Chondrocyte (in vitro differentiated cells): Measurements from ENCODE around the gene ECE1. TPM values are rescaled to one million over a fixed set of nuclear protein-coding genes. Genes with fewer than 3 reads are reported as not detected.
"Not testable (repeated sequence)": the region's sequence is repeated elsewhere in the genome, so short reads cannot be mapped to it uniquely, and the experiment has no call there.

Source experiments
- DNase-seq: peaks from one replicate; pipeline ENCODE4 v3.0.0; 2021; ENCODE audit warnings: mixed read lengths, low spot score
- H3K27ac Mint-ChIP-seq: one replicate; pipeline ENCODE4 v1.8.0; 2021; ENCODE audit warnings: mild to moderate bottlenecking, moderate library complexity, mixed read lengths; ENCODE audit not compliant: unreplicated experiment
- H3K27me3 Mint-ChIP-seq: 2 replicates; pipeline ENCODE4 v1.8.0; 2021; ENCODE audit warnings: low read depth, mixed read lengths
- H3K36me3 Mint-ChIP-seq: 2 replicates; pipeline ENCODE4 v1.8.0; 2021; ENCODE audit warnings: low read depth, mixed read lengths
- H3K4me1 Mint-ChIP-seq: 2 replicates; pipeline ENCODE4 v1.8.0; 2021; ENCODE audit warnings: low read depth, mild to moderate bottlenecking, mixed read lengths
- H3K4me3 Mint-ChIP-seq: one replicate; pipeline ENCODE4 v1.8.0; 2021; ENCODE audit warnings: mild to moderate bottlenecking, moderate library complexity, mixed read lengths; ENCODE audit not compliant: unreplicated experiment
- H3K9me3 Mint-ChIP-seq: 2 replicates; pipeline ENCODE4 v1.8.0; 2021; ENCODE audit warnings: low read depth, mixed read lengths
- total RNA-seq: library from RNA; stranded (reverse); gene quantifications from 3 replicates; pipeline ENCODE4 v1.2.1, GENCODE V29; 2021
- TF ChIP-seq, protein P1 (sequence below): fragments of 200-600 bp; sonication (generic); IDR thresholded peaks from 2 replicates; pipeline ENCODE4 v1.5.0; 2021; ENCODE audit warnings: antibody characterized with exemption, mild to moderate bottlenecking, moderate library complexity

The ECE1 gene
- total RNA-seq, 1 donor from 2014 or later = 98.5 TPM

DNA sequence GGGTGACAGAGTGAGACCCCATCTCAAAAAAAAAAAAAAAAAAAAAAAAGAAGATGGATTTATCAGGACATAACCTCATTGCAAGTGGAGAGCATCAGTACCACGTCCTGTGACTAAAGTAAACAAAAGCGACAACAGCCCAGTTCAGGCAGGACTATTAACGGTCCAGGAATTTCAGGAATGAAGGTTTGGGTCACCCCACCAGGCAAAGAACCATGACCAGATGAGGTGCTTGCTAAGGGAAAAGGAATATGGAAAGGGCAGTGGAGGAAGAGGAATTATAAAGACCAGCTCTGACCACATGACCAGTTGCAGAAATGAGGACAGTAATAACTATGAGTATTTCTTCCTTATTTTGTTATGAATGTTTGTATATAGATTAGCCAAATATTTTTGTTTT, 78.1 kb downstream of the ECE1 start:
- Mint-ChIP-seq H3K9me3 (no peaks in the 10 kb centered on the region), H3K4me1 (no peaks in the 10 kb centered on the region), H3K27me3 (no peaks in the 10 kb centered on the region), H3K27ac (no peak overlapping the region), H3K4me3 (no peak overlapping the region), H3K36me3 (no peaks in the 10 kb centered on the region)
- no peak for DNase-seq
- TF ChIP-seq, protein P1, sequence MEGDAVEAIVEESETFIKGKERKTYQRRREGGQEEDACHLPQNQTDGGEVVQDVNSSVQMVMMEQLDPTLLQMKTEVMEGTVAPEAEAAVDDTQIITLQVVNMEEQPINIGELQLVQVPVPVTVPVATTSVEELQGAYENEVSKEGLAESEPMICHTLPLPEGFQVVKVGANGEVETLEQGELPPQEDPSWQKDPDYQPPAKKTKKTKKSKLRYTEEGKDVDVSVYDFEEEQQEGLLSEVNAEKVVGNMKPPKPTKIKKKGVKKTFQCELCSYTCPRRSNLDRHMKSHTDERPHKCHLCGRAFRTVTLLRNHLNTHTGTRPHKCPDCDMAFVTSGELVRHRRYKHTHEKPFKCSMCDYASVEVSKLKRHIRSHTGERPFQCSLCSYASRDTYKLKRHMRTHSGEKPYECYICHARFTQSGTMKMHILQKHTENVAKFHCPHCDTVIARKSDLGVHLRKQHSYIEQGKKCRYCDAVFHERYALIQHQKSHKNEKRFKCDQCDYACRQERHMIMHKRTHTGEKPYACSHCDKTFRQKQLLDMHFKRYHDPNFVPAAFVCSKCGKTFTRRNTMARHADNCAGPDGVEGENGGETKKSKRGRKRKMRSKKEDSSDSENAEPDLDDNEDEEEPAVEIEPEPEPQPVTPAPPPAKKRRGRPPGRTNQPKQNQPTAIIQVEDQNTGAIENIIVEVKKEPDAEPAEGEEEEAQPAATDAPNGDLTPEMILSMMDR = no peak

DNA sequence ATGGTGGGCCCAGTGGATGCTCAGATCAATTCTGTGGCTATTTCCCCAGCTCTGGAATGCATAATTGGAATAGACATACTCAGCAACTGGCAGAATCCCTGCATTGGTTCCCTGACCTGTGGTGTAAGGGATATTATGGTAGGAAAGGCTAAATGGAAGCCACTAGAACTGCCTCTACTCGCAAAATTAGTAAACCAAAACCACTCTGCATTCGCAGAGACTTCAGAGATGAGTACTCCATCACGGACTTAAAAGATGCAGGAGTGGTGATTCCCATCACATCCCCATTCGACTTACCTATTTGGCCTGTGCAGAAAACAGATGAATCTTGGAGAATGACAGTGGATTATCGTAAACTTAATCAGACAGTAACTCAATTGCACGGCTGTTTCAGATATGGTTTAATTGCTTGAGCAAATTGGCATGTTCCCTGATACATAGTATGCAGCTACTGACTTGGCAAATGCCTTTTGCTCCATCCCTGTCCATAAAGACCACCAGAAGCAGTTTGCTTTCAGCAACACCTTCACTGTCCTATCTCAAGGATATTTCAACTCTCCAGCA, 82.0 kb downstream of the ECE1 start:
- H3K9me3 Mint-ChIP-seq, H3K27me3 Mint-ChIP-seq, H3K27ac Mint-ChIP-seq, H3K36me3 Mint-ChIP-seq, H3K4me1 Mint-ChIP-seq, DNase-seq, H3K4me3 Mint-ChIP-seq: not testable (repeated sequence)

DNA sequence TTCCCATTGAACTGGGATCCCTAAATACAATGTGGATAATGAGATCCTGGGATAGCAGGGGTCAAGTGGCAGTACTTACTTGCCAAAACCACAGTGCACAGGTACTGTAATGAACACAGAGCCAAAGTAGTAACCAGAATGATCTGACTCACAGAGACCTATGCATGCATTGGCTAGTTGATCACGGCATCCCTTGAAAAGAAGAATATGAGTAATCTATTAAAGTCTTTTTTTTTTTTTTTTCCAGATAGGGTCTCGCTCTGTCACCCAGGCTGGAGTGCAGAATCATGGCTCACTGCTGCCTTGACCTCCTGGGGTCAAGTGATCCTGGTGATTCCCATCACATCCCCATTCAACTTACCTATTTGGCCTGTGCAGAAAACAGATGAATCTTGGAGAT, 84.1 kb downstream of the ECE1 start:
- H3K9me3 Mint-ChIP-seq = no peaks in the 10 kb centered on the region
- H3K36me3 Mint-ChIP-seq = no peaks in the 10 kb centered on the region
- no peaks in the 10 kb centered on the region for H3K27me3 Mint-ChIP-seq
- H3K4me1 Mint-ChIP-seq = no peaks in the 10 kb centered on the region
- TF ChIP-seq, protein P1 = no peak
- DNase-seq = no peak
- no peak overlapping the region for H3K4me3 Mint-ChIP-seq
- no peak overlapping the region for H3K27ac Mint-ChIP-seq

DNA sequence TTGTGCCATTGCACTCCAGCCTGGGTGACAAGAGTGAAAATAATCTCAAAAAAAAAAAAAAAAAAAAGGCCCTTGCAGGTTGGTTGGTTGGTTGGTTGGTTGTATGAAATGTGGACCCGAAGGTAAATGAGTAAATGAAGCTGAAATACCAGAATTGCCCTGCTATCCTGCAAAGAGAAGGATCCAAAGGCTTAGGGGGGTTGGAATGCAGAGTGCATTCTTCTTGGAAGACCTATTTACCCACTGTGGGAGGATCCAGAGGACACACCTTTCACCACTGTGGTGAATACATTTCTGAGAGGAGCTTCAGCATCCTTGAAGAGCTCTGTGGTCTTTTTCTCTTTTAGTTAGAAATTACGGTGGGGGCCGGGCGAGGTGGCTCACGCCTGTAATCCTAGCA, 84.8 kb downstream of the ECE1 start:
- Mint-ChIP-seq H3K27ac (no peak overlapping the region), H3K9me3 (no peaks in the 10 kb centered on the region), H3K4me1 (no peaks in the 10 kb centered on the region), H3K36me3 (no peaks in the 10 kb centered on the region), H3K27me3 (no peaks in the 10 kb centered on the region), H3K4me3 (no peak overlapping the region)
- no peak for DNase-seq
- TF ChIP-seq, protein P1 = no peak

DNA sequence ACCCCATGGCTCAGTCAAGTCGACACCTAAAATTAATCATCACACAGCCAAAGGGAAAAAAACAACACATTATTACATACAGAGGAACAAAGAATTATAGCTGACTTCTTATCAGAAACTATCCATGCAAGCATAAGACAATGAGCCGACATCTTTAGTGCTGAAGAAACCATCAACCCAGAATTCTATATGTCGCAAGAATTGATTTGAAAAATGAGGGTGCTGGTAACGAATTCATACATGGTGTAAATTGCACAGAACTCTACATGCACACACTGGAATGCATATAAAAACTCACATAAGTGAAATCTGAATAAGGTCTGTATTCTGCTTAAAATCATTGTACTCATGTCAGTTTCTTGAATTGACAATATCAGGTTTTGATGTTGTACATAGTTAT, 88.6 kb downstream of the ECE1 start:
- H3K27ac Mint-ChIP-seq = no peak overlapping the region
- H3K27me3 Mint-ChIP-seq = no peaks in the 10 kb centered on the region
- H3K9me3 Mint-ChIP-seq = no peaks in the 10 kb centered on the region
- no peak overlapping the region for H3K4me3 Mint-ChIP-seq
- no peaks in the 10 kb centered on the region for H3K36me3 Mint-ChIP-seq
- no peaks in the 10 kb centered on the region for H3K4me1 Mint-ChIP-seq
- TF ChIP-seq, protein P1 = no peak
- DNase-seq = no peak

DNA sequence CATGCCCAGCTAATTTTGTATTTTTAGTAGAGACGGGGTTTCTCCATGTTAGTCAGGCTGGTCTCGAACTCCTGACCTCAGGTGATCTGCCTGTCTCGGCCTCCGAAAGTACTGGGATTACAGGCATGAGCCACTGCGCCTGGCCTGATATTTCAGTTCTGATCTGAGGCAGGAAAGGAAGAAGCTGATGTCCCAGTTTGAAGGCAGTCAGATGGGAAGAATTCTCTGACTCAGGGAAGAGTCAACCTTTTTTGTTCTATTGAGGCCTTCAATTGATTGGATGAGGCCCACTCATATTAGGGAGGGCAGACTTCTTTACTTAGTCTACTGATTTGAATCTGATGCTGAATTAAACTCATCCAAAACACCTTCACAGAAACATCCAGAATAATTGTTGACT, 89.0 kb downstream of the ECE1 start:
- H3K4me1 Mint-ChIP-seq, H3K27me3 Mint-ChIP-seq, DNase-seq: not testable (repeated sequence)

More for the DNA sequence above, 89.0 kb downstream of the ECE1 start:
- not testable (repeated sequence) for H3K9me3 Mint-ChIP-seq, H3K4me3 Mint-ChIP-seq, H3K36me3 Mint-ChIP-seq, H3K27ac Mint-ChIP-seq
